Lower leg skin (tissue), 4 donors: ENCODE results near the gene POR. TPM values are rescaled to one million over a fixed set of nuclear protein-coding genes. Genes with fewer than 3 reads are reported as not detected.

Source experiments
- DNase-seq, 2 donors: peaks; one replicate each; pipeline ENCODE4 v3.0.0-alpha.2; 2019; ENCODE audit warnings: low spot score in 2 of 2
- H3K4me3 ChIP-seq: fragments of 200-600 bp; sonication (generic); 2 replicates; pipeline ENCODE4 v1.5.1; 2017; ENCODE audit warnings: mild to moderate bottlenecking, low read depth; ENCODE audit not compliant: poor library complexity, severe bottlenecking
- CTCF ChIP-seq, 3 donors: fragments of 450-650 bp; IDR thresholded peaks; one replicate each; pipeline ENCODE4 v1.5.1; 2016; ENCODE audit warnings: antibody characterized with exemption in 3 of 3, mild to moderate bottlenecking in 3 of 3, moderate library complexity in 2 of 3
- POLR2A ChIP-seq, 2 donors: fragments of 450-650 bp; IDR thresholded peaks; one replicate each; pipeline ENCODE4 v1.6.1; 2016 to 2017; ENCODE audit warnings: antibody characterized with exemption in 2 of 2, mild to moderate bottlenecking in 1 of 2, moderate library complexity in 1 of 2
- WGBS, 2 donors: methylation state at CpG; one replicate each; pipeline ENCODE4 v1.1.5; 2018; 5-methylcytosine and 5-hydroxymethylcytosine counted together
- intact Hi-C: fragments of 100-400 bp; cut with DNase I; formaldehyde crosslinking; loops from one replicate; pipeline ENCODE4 v1.15.0; 2023; ENCODE audit warnings: low total_unique reads
- total RNA-seq, 4 donors: library from RNA; depleted of rRNA; stranded (reverse); fragments of >200 nt; gene quantifications; one replicate each; pipeline ENCODE4 v1.1.0, GENCODE V29; 2016

The POR gene
- total RNA-seq, 4 donors from 2014 or later: 77.4 to 129 (median 97.0) TPM

GRCh38 chr7:75989500-75990388 is 74.8 kb downstream of the POR start:
- no peak for DNase-seq
- TF ChIP-seq POLR2A (IDR thresholded peaks at IDR 0.05) (no peak), CTCF (IDR thresholded peaks at IDR 0.05) (no peak)
- no peak overlapping the region for H3K4me3 ChIP-seq
- 48 to 51% methylated on average over 21 of the region's 21 CpGs for WGBS, 2 donors
- intact Hi-C loops: no loop called here

- intact Hi-C loops: no loop called here
- TF ChIP-seq CTCF (IDR thresholded peaks at IDR 0.05) (no peak), POLR2A (IDR thresholded peaks at IDR 0.05) (no peak)
- 96 to 98% methylated on average over 9 of the region's 9 CpGs for WGBS, 2 donors
Observed at GRCh38 chr7:75991531-75992082, 76.7 kb downstream of the POR start.

GRCh38 chr7:75992083-75992755 is 77.3 kb downstream of the POR start:
- H3K4me3 ChIP-seq: no peak overlapping the region
- TF ChIP-seq POLR2A (IDR thresholded peaks at IDR 0.05) (no peak), CTCF (IDR thresholded peaks at IDR 0.05) (no peak)
- DNase-seq: no peak
- intact Hi-C loops: no loop called here
- WGBS, 2 donors: 84 to 86% methylated on average over 19 to 20 of the region's 20 CpGs

More at GRCh38 chr7:75991531-75992082, 76.7 kb downstream of the POR start:
- DNase-seq: no peak
- H3K4me3 ChIP-seq: no peak overlapping the region

DNA sequence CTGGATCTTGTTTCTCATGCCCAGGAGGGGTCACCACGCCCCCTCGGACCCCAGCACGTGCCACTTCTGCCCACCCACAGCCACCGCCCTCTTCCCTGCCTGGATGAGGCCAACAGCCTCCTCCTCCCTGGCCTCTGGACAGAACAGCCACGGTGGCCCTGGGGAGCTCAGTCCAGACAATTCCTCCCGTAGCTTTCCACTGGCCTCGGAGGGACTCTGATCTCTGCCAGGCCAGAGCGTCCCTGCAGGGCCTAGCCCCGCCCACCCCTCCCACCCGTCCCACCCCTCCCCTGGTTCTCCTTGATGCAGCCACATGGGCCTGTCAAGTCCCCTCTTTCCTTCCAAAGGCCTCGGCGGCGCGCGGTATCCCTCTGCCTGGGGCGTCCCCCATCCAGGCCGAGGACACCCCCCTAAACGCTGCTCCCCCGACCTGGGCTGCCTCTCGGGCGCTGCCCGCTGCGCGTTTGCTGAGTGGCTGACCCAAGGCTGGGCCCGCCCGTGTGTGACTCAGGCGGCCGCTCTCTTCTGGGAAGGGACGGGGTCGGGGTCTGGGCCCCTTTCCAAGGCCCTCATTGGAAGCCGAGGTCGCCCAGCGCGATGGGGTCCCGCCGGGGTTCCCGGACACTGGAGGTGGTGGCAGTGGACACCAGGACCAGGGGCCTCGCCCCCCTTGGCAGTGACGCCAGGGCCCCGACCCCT is 78.9 kb downstream of the POR start:
- H3K4me3 ChIP-seq: peak overlapping the region; percentile 70
- intact Hi-C loops: no loop called here
- DNase-seq: peak; percentile 63 to 93
- WGBS, 2 donors: 3 to 10% methylated on average over 7 to 30 of the region's 40 CpGs
- no peak for TF ChIP-seq CTCF (IDR thresholded peaks at IDR 0.05)
- TF ChIP-seq POLR2A (IDR thresholded peaks at IDR 0.05): no peak

DNA sequence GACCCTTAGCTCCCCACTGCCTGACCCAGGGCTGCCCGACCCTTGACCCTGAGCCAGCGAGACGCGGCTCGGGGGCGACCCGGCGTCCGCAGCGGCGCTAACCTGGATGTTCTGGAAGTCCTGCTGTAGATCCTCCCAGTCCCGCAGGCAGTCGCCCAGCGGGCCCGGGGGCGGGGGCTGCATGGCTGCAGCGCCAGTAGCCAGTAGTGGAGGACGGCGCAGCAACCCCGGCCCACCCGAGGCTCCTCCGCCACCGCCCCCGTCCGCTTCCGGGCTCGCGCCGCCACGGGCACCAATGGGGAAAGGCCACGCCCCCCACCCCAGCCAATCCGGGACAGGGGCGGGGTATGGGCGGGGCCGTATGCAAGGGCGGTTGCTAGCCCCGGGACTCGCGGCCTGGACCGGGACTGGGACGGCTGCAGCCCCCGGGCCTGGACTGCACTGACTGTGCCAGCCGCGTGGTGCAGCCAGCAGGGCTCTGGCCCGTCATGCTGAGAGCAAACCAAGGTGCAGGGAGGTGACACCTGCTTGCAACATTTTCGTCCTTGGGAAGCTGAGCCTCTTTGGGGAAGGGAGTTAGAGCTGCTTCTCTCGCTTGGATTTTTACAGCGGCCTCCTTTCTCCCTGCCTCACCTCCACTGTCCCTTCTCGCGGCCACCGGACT is 79.6 kb downstream of the POR start, which contains the start of gene TMEM120A:
Gene TMEM120A, minus strand, starts transcription at position 208 of the 664 bp plus-strand sequence. Its CDS starts 25 bp downstream, at position 183.
- TF ChIP-seq CTCF (IDR thresholded peaks at IDR 0.05) (peak in 1 of 3 donors; percentile 11), POLR2A (IDR thresholded peaks at IDR 0.05) (no peak)
- intact Hi-C loops: no loop called here
- DNase-seq: peak; percentile 94 to 99
- 2 to 3% methylated on average over 6 to 49 of the region's 51 CpGs for WGBS, 2 donors
- H3K4me3 ChIP-seq: peak within 1 kb of the TSS; percentile 70
